Stimulated activated CD4-positive, alpha-beta T cell treated with anti-CD3 and anti-CD28 coated beads, Interleukin-15, amount 100 ng/mL, for 24 hours (primary cell): ENCODE measurements around the gene ZFP36L1.

Source experiments
- DNase-seq: peaks from one replicate; pipeline ENCODE4 v3.0.0-alpha.2; 2020

The ZFP36L1 gene

GRCh38 chr14:68792979-68793733 is at the start of gene ZFP36L1:
Gene ZFP36L1 (minus strand): TSS chr14:68793067. CDS start chr14:68792938, 129 bp downstream.
- DNase-seq, result peak; percentile 93

- DNase-seq, result no peak
Observed at GRCh38 chr14:68842298-68842697, 49.4 kb upstream of the ZFP36L1 start.

GRCh38 chr14:68841016-68841809 is 48.3 kb upstream of the ZFP36L1 start:
- no peak for DNase-seq

GRCh38 chr14:68840454-68840853 is 47.6 kb upstream of the ZFP36L1 start:
- no peak for DNase-seq

GRCh38 chr14:68836082-68836481 is 43.2 kb upstream of the ZFP36L1 start:
- DNase-seq, result no peak

GRCh38 chr14:68834816-68835215 is 41.9 kb upstream of the ZFP36L1 start:
- no peak for DNase-seq

GRCh38 chr14:68828698-68829097 is 35.8 kb upstream of the ZFP36L1 start:
- DNase-seq, result no peak

- no peak for DNase-seq
Observed at GRCh38 chr14:68825729-68826128, 32.9 kb upstream of the ZFP36L1 start.

- peak; percentile 65 for DNase-seq
Observed at GRCh38 chr14:68824517-68825347, 31.9 kb upstream of the ZFP36L1 start.

- DNase-seq, result no peak
Observed at GRCh38 chr14:68824207-68824516, 31.3 kb upstream of the ZFP36L1 start.

- no peak for DNase-seq
Observed at GRCh38 chr14:68823434-68824206, 30.8 kb upstream of the ZFP36L1 start.

GRCh38 chr14:68822926-68823325 is 30.1 kb upstream of the ZFP36L1 start:
- DNase-seq, result no peak

GRCh38 chr14:68822132-68822651 is 29.3 kb upstream of the ZFP36L1 start:
- no peak for DNase-seq

- no peak for DNase-seq
Observed at GRCh38 chr14:68820999-68821683, 28.3 kb upstream of the ZFP36L1 start.

GRCh38 chr14:68820536-68820935 is 27.7 kb upstream of the ZFP36L1 start:
- DNase-seq, result no peak

- DNase-seq, result no peak
Observed at GRCh38 chr14:68820119-68820518, 27.3 kb upstream of the ZFP36L1 start.

GRCh38 chr14:68819260-68819691 is 26.4 kb upstream of the ZFP36L1 start:
- DNase-seq, result peak; percentile 68

- DNase-seq, result no peak
Observed at GRCh38 chr14:68817506-68818212, 24.8 kb upstream of the ZFP36L1 start.

GRCh38 chr14:68816943-68817430 is 24.1 kb upstream of the ZFP36L1 start:
- no peak for DNase-seq

- peak; percentile 92 for DNase-seq
Observed at GRCh38 chr14:68816183-68816942, 23.5 kb upstream of the ZFP36L1 start.
